Left colon (tissue), 2 donors: ENCODE data around the gene TBXAS1. TPM values are rescaled to one million over a fixed set of nuclear protein-coding genes. Genes with fewer than 3 reads are reported as not detected.
"Not testable (repeated sequence)": the region's sequence is repeated elsewhere in the genome, so short reads cannot be mapped to it uniquely, and the experiment has no call there.

Experiments
- ATAC-seq: fragments of 200-7000 bp; cut with Tn5 transposase; one replicate; pipeline ENCODE4 v1.9.1; 2020; ENCODE audit warnings: mild to moderate bottlenecking, moderate library complexity
- DNase-seq, 2 donors: peaks; one replicate each; pipeline ENCODE4 v3.0.0-alpha.2; 2020
- intact Hi-C, 2 donors: fragments of 100-400 bp; cut with DNase I in 1 of 2; cut with micrococcal nuclease in 1 of 2; formaldehyde crosslinking; loops; one replicate each; pipeline versions ENCODE4 v1.11.2 to v1.14.0; 2022; cut with DNase I, micrococcal nuclease
- total RNA-seq, 2 donors: library from RNA; stranded (reverse); fragmentation: NEBNext Ultra II Directional; extraction: Animal tissue kit (Norgen Biotek cat#: 25700); gene quantifications; one replicate each; pipeline ENCODE4 v1.2.1, GENCODE V29; 2021
- donor health status: DM: no; HTN: no; CAD: no.
- donor health status: DM: yes; HTN: yes; CAD: no.

The TBXAS1 gene
- total RNA-seq, 2 donors from 2014 or later = 8.4 to 10.3 TPM

GRCh38 chr7:139822855-139823254 is 6.2 kb upstream of the TBXAS1 start:
- DNase-seq (no peak), ATAC-seq (no peak)
- intact Hi-C loops = no loop called here

GRCh38 chr7:139823959-139824521 is 5.0 kb upstream of the TBXAS1 start:
- no peak for ATAC-seq
- intact Hi-C loops = no loop called here
- peak in 1 of 2 donors; percentile 16 for DNase-seq

- intact Hi-C loops = no loop called here
- ATAC-seq (no peak), DNase-seq (no peak)
Observed at GRCh38 chr7:139825666-139826290, 3.3 kb upstream of the TBXAS1 start.

- intact Hi-C loops = no loop called here
Observed at GRCh38 chr7:139827042-139827441, 2.0 kb upstream of the TBXAS1 start.

GRCh38 chr7:139828446-139828845 is 618 bp upstream of the TBXAS1 start:
- DNase-seq (no peak), ATAC-seq (no peak)

More at GRCh38 chr7:139827042-139827441, 2.0 kb upstream of the TBXAS1 start:
- ATAC-seq = no peak
- DNase-seq = no peak

GRCh38 chr7:139829775-139830117 is 682 bp downstream of the TBXAS1 start:
- intact Hi-C loops = no loop called here
- ATAC-seq (no peak), DNase-seq (no peak)

More at GRCh38 chr7:139828446-139828845, 618 bp upstream of the TBXAS1 start:
- intact Hi-C loops = no loop called here

GRCh38 chr7:139830292-139830691 is 1.2 kb downstream of the TBXAS1 start:
- ATAC-seq = no peak
- no peak for DNase-seq
- intact Hi-C loops = no loop called here

- ATAC-seq = no peak
- intact Hi-C loops = no loop called here
- DNase-seq = no peak
Observed at GRCh38 chr7:139830782-139831501, 1.9 kb downstream of the TBXAS1 start.

- ATAC-seq, DNase-seq, intact Hi-C loops: not testable (repeated sequence)
Observed at GRCh38 chr7:139835848-139836247, 6.8 kb downstream of the TBXAS1 start.

GRCh38 chr7:139837291-139837690 is 8.2 kb downstream of the TBXAS1 start:
- intact Hi-C loops, DNase-seq, ATAC-seq: not testable (repeated sequence)

- DNase-seq = no peak
Observed at GRCh38 chr7:139838276-139838675, 9.2 kb downstream of the TBXAS1 start.

GRCh38 chr7:139838876-139839275 is 9.8 kb downstream of the TBXAS1 start:
- intact Hi-C loops = no loop called here
- ATAC-seq (no peak), DNase-seq (no peak)

More at GRCh38 chr7:139838276-139838675, 9.2 kb downstream of the TBXAS1 start:
- no peak for ATAC-seq
- intact Hi-C loops = no loop called here

- intact Hi-C loops = no loop called here
- ATAC-seq (no peak), DNase-seq (no peak)
Observed at GRCh38 chr7:139840776-139841175, 11.7 kb downstream of the TBXAS1 start.

GRCh38 chr7:139842401-139843210 is 13.5 kb downstream of the TBXAS1 start:
- ATAC-seq (no peak), DNase-seq (no peak)
- intact Hi-C loops = no loop called here

- intact Hi-C loops, ATAC-seq: not testable (repeated sequence)
Observed at GRCh38 chr7:139843211-139843537, 14.1 kb downstream of the TBXAS1 start.

GRCh38 chr7:139844779-139845442 is 15.8 kb downstream of the TBXAS1 start:
- ATAC-seq (peak; percentile 87), DNase-seq (peak in 1 of 2 donors; percentile 70)
- intact Hi-C loops = no loop called here

More at GRCh38 chr7:139843211-139843537, 14.1 kb downstream of the TBXAS1 start:
- DNase-seq = not testable (repeated sequence)

GRCh38 chr7:139845443-139845805 is 16.4 kb downstream of the TBXAS1 start:
- ATAC-seq (no peak), DNase-seq (no peak)
- intact Hi-C loops = no loop called here

- DNase-seq (no peak), ATAC-seq (no peak)
- intact Hi-C loops = no loop called here
Observed at GRCh38 chr7:139846297-139846696, 17.2 kb downstream of the TBXAS1 start.

- intact Hi-C loops = no loop called here
- ATAC-seq = no peak
- DNase-seq = no peak
Observed at GRCh38 chr7:139848274-139848673, 19.2 kb downstream of the TBXAS1 start.
